Measurements from ENCODE around the gene HABP2.

The HABP2 gene

GRCh38 chr10:113552701-113553100, at the start of gene HABP2:
Gene HABP2 (plus strand): TSS chr10:113553053. CDS start chr10:113553122, 69 bp downstream.
- no peak for DNase-seq (ENCODE audit: low read depth)
- H3K4me3 ChIP-seq (ENCODE audit: low read depth, low read length), result no peak within 1 kb of the TSS
- no peak for TF ChIP-seq MYC (IDR thresholded peaks at IDR 0.05; ENCODE audit: low read depth, low read length)
- TF ChIP-seq CTCF (IDR thresholded peaks at IDR 0.05; ENCODE audit: low read depth, low read length), result no peak
- TF ChIP-seq MAX (IDR thresholded peaks at IDR 0.05; ENCODE audit: low read depth, low read length), result no peak
- TF ChIP-seq POLR2A (IDR thresholded peaks at IDR 0.05; ENCODE audit: extremely low read depth, insufficient read length), result no peak

- TF ChIP-seq MYC (IDR thresholded peaks at IDR 0.05; ENCODE audit: low read depth, low read length) (no peak), POLR2A (IDR thresholded peaks at IDR 0.05; ENCODE audit: extremely low read depth, insufficient read length) (no peak), CTCF (IDR thresholded peaks at IDR 0.05; ENCODE audit: low read depth, low read length) (no peak), MAX (IDR thresholded peaks at IDR 0.05; ENCODE audit: low read depth, low read length) (no peak)
- no peak overlapping the region for H3K4me3 ChIP-seq (ENCODE audit: low read depth, low read length)
These were observed 48.9 kb upstream of the HABP2 start for GRCh38 chr10:113503930-113504329.

GRCh38 chr10:113504423-113504822, 48.4 kb upstream of the HABP2 start:
- no peak for DNase-seq (ENCODE audit: low read depth)
- TF ChIP-seq MAX (IDR thresholded peaks at IDR 0.05; ENCODE audit: low read depth, low read length), result no peak
- TF ChIP-seq MYC (IDR thresholded peaks at IDR 0.05; ENCODE audit: low read depth, low read length), result no peak
- no peak for TF ChIP-seq CTCF (IDR thresholded peaks at IDR 0.05; ENCODE audit: low read depth, low read length)
- no peak for TF ChIP-seq POLR2A (IDR thresholded peaks at IDR 0.05; ENCODE audit: extremely low read depth, insufficient read length)
- H3K4me3 ChIP-seq (ENCODE audit: low read depth, low read length), result no peak overlapping the region

More at GRCh38 chr10:113503930-113504329, 48.9 kb upstream of the HABP2 start:
- no peak for DNase-seq (ENCODE audit: low read depth)

- H3K4me3 ChIP-seq (ENCODE audit: low read depth, low read length), result no peak overlapping the region
- no peak for DNase-seq (ENCODE audit: low read depth)
- no peak for TF ChIP-seq CTCF (IDR thresholded peaks at IDR 0.05; ENCODE audit: low read depth, low read length)
- TF ChIP-seq MAX (IDR thresholded peaks at IDR 0.05; ENCODE audit: low read depth, low read length), result no peak
- no peak for TF ChIP-seq POLR2A (IDR thresholded peaks at IDR 0.05; ENCODE audit: extremely low read depth, insufficient read length)
- TF ChIP-seq MYC (IDR thresholded peaks at IDR 0.05; ENCODE audit: low read depth, low read length), result no peak
These were observed 46.4 kb upstream of the HABP2 start for GRCh38 chr10:113506476-113506875.

- TF ChIP-seq POLR2A (IDR thresholded peaks at IDR 0.05; ENCODE audit: extremely low read depth, insufficient read length), result no peak
- TF ChIP-seq MYC (IDR thresholded peaks at IDR 0.05; ENCODE audit: low read depth, low read length), result no peak
- no peak for TF ChIP-seq MAX (IDR thresholded peaks at IDR 0.05; ENCODE audit: low read depth, low read length)
- TF ChIP-seq CTCF (IDR thresholded peaks at IDR 0.05; ENCODE audit: low read depth, low read length), result no peak
- DNase-seq (ENCODE audit: low read depth), result no peak
- no peak overlapping the region for H3K4me3 ChIP-seq (ENCODE audit: low read depth, low read length)
These were observed 41.4 kb upstream of the HABP2 start for GRCh38 chr10:113511419-113511818.
